Mucosa of gallbladder (tissue), 1 donor: ENCODE measurements around the gene CCDC69. TPM values are rescaled to one million over a fixed set of nuclear protein-coding genes. Genes with fewer than 3 reads are reported as not detected.

Experiments used
- DNase-seq: peaks from one replicate; pipeline ENCODE4 v3.0.0-alpha.2; 2020; ENCODE audit warnings: low spot score
- total RNA-seq: library from RNA; stranded (reverse); gene quantifications from one replicate; pipeline ENCODE4 v1.2.1, GENCODE V29; 2021
- donor health status: DM: no; HTN: no; CAD: no.

Gene CCDC69
- total RNA-seq, 1 donor from 2014 or later, result 36.0 TPM

DNA sequence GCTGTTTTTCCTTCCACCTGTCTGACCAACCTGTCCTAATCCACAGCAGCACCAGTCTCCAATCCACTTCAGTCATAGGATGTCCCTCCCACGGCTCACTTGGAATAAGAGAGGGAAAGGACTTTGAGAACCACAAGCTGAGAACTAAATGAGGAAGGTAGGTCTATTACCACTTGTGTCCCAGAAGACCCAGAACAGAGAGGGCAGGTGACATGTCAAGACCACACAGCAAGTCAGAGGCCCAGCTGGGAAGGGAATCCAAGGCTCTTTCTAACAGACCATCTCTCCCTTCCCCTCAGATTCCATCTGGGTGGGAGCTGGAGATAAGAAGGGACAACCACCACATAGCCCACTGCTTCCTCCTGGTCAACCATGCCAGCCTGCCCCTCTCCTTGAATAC, 81.0 kb downstream of the CCDC69 start:
- no peak for DNase-seq

DNA sequence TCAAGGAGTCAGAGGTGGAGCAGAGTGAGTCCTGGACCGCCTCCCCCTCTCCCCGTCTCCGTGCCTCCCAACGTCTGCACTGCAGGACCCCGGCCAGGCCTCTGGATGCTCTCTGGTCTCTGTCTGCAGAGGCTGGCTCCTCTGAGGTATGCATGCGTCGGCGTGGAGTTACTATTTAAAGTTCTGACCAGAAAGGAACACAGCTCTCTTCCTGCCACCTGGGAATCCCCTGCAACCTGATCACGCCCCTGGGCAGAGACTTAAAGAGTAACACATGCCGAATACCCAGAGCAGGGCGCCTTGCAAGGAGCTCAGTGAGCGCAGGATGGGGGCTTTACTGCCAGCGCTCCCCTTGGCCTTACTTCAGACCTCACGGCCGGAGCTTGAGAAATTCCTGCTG, 82.4 kb downstream of the CCDC69 start:
- DNase-seq, result peak; percentile 45

DNA sequence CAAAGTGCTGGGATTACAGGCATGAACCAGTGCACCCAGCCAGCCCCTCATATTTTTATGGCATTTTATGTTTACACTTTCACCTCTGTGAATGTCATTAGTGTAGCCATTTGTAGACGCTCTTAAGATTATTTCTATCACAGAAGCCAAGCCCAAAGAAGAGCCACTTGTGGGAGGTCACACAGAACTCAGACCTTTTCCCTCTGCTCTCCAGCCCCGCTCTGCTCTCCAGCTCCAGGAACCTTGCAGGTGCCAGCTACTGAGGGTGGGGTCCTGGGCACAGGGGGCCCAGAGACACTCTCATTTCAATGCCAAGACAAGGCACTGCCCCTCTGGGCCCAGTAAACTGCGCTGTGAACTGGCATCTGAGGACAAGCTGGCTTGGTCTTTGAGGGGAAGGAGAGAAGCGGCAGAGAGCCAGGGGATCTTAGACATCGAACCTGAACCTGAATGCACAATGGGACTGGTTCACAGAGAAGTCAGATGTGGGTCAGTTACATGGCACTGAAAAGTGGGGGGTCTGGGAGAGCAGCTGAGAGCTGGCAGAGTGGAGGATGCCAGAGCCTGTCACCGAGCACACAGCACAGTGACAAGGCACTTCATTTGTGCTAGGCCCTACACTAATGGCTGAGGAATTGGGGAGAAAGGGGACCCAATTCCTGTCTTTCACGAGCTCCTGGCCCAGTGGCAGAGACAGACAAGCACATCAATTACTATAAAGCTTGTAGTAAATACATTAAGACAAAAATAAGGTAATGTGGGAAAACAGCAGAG, 83.0 kb downstream of the CCDC69 start:
- no peak for DNase-seq

DNA sequence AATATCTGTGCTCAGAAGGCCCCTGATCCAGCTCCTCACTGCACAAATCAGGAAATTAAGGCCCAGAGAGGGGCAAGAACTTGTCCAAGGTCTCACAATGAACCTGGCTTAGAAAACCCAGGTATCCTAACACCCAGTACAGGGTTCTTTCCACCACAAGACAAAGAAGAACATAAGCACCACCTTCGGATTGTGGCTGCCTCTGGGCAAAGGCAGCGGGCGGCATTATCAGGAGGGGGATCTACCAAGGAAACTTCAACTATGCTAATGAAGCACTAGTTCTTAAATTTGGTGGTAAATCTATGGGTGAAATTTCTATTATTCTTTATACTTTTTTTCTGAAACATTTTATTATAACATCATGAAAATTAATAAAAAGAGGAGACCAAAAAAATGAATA, 84.2 kb downstream of the CCDC69 start:
- DNase-seq, result no peak

DNA sequence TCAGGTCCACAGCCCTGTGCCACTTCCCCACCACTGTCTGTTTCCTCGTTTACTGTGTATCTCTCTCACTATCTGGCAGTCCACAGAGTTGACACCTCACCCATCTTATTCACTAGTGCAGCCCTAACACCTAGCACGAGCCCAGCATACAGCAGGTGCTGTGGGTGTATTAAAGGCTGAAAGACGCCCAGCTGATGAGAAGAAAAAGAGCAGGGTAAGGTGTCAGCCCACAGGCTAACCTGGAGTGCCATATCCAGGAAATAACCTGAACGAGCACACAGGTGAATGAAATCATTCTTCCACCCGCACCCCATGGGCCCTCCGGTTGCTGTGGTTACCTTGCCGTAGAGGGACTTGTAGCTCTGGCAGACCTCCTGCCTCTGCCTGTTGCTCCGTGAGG, 84.9 kb downstream of the CCDC69 start:
- no peak for DNase-seq

DNA sequence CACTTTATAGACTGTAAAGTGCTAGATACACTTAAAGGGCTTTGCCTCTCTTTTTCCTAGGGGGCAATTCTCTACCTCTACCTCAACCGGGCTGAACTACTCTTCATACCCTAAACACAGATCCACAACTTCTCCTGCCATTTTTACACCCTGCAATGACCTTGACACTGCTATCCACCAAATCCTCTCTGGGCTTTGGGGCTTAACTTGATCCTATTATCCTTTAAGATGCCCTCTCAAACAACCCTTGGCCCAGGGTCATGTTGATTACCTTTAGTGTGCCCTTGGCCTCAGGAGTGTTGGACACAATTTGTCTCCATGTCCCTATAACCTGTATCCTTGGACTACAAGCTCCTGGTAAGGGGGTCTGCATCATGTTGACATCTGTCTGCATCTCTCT, 85.8 kb downstream of the CCDC69 start:
- DNase-seq, result no peak

DNA sequence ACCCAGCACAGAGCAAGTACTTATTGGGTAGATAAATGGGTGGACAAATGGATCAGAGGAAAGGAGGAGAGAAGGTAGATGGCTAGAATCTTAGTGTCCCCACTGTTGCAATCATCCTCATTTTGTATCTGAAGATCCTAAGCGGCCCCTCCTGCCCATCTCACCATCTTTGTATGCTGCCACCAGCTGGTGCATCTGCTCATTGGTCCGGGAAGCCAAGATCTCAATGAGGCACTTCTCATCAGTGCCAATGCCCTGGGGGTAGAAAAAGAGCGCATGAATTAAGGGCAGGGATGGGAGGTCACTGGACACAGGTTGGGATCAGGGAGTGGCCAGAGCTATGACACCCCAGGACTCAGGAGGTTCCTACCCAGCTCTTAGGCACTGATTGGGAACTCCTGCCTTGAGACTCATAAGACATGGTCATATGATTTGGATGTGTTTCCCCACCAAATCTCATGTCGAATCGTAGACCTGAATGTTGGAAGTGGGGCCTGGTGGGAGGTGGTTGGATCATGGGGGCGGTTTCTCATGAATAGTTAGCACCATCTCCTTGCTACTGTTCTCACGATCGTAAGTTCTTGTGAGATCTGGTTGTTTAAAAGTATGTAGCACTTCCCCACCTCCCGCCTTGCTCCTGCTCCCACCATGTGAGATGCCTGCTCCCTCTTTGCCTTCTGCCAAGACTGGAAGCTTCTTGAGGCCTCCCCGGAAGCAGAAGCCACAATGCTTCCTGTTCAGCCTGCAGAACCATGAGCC, 86.6 kb downstream of the CCDC69 start:
- DNase-seq, result no peak

DNA sequence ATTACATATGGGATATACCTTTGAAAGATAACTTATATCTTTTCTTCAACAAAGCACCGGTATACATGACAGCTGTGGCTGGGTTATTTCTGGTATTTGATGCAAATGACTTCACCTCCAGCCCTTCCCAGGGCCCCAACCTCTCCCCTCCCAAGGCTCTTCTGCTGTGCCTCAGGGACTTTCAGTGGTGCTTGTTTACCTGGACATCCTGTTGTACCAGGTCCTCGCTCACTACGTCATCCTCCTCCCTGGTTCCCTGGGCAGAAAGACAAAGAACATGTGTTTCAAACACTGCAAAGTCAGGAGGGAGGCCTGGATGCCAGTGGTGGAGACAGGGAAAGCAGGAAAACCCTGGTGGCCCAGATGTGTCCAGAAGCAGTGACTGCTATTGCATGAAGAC, 89.7 kb downstream of the CCDC69 start:
- DNase-seq, result no peak

DNA sequence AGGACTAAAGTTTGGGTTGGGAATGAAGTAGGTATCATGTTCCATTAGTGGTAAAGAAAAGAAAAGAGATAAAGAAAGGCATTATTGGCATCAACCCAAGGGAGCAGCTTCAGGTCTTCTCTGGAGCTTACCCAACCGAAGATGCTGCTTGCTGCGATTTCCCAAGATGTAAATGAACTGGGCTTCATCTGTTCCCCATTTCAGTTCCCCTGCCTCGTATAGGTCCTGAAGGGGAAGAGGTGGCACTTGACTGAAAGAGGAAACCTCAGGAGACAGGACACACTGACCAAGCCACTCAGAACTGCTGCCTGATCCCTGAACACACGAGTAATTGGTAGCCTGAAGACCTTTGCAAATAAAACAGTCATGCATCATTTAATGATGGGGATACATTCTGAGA, 90.9 kb downstream of the CCDC69 start:
- no peak for DNase-seq

Other genes with a start within 250 kb of the CCDC69 start
- 131 TPM for gene GPX3, start 203.5 kb downstream of the CCDC69 start, total RNA-seq
- gene TNIP1, start 143.1 kb downstream of the CCDC69 start, total RNA-seq, result 124 TPM
- gene ANXA6, start 66.3 kb downstream of the CCDC69 start, total RNA-seq, result 153 TPM
- 38.1 TPM for gene GM2A, start 29.1 kb upstream of the CCDC69 start, total RNA-seq
- gene SLC36A3, start 79.7 kb upstream of the CCDC69 start, total RNA-seq, result not detected
- 0.14 TPM for gene SLC36A2, start 123.5 kb upstream of the CCDC69 start, total RNA-seq
- 24.0 TPM for gene SLC36A1, start 223.5 kb upstream of the CCDC69 start, total RNA-seq